ENCODE measurements around the gene CCDC184.
"Not testable (repeated sequence)": the region's sequence is repeated elsewhere in the genome, so short reads cannot be mapped to it uniquely, and the experiment has no call there.

CCDC184 gene

DNA sequence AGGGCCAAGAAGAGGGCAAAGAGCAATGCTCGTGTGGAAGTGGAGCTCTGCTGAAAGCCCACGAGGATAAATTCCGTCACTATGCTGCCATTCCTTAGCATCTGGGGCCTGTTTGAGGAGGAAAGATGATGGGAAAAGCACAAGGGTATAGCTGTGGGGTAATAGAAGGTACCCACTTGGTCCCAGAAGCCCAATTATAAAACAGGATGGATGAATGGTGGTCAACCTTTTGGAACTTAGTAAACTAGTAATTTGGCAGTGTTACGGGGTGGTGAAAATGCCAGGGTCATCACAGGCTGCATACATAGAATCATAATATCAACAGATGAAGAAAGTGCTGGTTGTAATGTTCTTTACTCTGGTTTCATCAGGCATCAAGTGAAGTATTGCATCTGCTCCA lies 19.7 kb downstream of the CCDC184 start, which contains the start of gene OR10AD1:
Gene OR10AD1 (minus strand): TSS at position 101 of the 400 bp plus-strand sequence. CDS start 0 bp downstream, at position 101.
- TF ChIP-seq POLR2A (IDR thresholded peaks at IDR 0.05; ENCODE audit: low read length): no peak
- no peak for TF ChIP-seq GATA1 (IDR thresholded peaks at IDR 0.05; ENCODE audit: low read depth, low read length)
- no peak for DNase-seq

DNA sequence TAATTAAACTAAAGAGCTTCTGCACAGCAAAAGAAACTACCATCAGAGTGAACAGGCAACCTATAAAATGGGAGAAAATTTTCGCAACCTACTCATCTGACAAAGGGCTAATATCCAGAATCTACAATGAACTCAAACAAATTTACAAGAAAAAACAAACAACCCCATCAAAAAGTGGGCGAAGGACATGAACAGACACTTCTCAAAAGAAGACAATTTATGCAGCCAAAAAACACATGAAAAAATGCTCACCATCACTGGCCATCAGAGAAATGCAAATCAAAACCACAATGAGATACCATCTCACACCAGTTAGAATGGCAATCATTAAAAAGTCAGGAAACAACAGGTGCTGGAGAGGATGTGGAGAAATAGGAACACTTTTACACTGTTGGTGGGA lies 26.1 kb downstream of the CCDC184 start:
- not testable (repeated sequence) for DNase-seq

DNA sequence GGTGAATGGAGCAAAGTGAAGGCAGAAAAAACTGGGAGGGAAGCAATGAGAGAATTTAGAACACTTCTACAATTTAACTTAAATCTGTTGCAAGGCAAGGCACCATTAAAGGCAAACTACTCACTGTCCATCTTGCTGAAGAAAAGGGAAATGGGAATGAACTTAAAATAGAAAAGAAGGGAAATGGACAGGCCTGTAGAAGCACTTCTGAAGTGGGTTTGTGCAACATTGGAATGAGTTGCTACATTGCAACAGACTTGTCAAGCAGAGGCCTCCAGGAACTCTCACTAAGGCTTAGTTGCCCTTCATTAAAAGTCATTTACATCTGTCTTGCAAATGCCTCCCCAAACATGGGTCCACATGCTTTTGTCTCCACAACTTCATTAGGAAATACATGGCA lies 33.3 kb downstream of the CCDC184 start:
- no peak for DNase-seq
- TF ChIP-seq GATA1 (IDR thresholded peaks at IDR 0.05; ENCODE audit: low read depth, low read length): no peak
- TF ChIP-seq POLR2A (IDR thresholded peaks at IDR 0.05; ENCODE audit: low read length): no peak

DNA sequence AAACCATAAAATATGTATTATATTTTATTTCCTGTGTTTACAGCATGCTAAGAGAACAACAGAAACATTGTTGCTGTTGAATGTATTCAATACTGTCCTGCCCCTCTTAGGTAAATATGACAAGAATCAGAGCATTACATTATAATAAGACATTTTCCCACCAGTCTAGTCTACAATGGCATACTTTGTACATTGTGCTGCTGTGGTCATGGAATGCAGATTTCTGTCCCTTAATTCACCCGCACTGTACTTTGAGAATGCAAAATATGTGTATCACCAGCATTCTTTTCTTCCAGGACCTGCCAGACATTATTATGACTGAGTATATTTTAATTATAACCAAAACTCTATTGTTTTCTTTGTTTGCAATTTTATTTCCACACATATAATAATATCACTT lies 36.2 kb downstream of the CCDC184 start:
- TF ChIP-seq POLR2A (IDR thresholded peaks at IDR 0.05; ENCODE audit: low read length) (no peak), GATA1 (IDR thresholded peaks at IDR 0.05; ENCODE audit: low read depth, low read length) (no peak)
- no peak for DNase-seq

DNA sequence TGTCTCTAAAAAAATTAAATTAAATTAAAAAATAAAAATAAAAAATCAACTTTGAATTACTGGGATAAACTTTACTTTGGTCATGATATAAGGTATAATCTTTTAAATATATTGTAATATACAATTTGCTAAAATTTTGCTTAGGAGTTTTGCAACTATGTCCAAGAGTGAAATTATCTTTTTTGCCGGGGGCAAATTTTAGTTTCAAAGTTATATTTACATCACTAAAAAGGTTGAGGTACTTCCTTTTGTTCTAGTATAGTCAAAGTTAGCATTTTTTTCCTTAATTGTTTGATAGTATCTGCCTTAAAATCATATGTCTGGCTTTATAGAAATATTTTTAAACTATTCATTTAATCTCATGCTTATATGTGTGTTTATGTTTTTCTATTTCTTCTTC lies 37.3 kb downstream of the CCDC184 start:
- TF ChIP-seq GATA1 (IDR thresholded peaks at IDR 0.05; ENCODE audit: low read depth, low read length) (no peak), POLR2A (IDR thresholded peaks at IDR 0.05; ENCODE audit: low read length) (no peak)
- no peak for DNase-seq

DNA sequence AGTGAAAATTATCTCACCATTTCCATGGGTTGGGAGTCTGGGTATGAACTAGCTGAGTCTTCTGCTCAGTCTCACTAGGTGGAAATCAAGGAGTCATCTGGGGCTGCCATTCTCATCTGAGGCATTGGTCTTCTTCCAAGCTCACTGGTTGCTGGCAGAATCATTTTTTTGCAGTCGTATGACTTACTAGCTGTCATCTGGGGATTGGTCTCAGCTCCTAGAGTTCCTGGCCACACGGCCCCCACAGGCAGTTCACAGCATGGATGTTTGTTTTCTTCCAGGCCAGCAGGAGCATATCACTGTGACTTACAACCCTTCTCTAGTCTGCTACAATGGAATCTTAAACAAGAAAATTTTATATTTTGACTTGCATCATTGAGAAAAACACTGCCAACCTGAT lies 38.2 kb downstream of the CCDC184 start:
- TF ChIP-seq GATA1 (IDR thresholded peaks at IDR 0.05; ENCODE audit: low read depth, low read length): no peak
- no peak for TF ChIP-seq POLR2A (IDR thresholded peaks at IDR 0.05; ENCODE audit: low read length)
- no peak for DNase-seq

DNA sequence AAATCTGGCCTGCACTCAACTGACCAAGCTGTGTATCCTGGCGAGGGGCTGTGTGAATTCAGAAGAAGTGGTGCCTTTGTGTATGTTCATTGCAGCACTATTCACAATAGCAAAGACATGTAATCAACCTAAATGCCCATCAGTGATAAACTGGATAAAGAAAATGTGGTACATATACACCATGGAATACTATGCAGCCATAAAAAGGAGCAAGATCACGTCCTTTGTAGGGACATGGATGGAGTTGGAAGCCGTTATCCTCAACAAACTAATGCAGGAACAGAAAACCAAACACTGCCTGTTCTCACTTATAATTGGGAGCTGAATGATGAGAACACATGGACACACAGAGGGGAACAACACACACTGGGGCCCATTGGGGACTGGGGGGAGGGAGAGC lies 41.1 kb downstream of the CCDC184 start:
- DNase-seq: not testable (repeated sequence)

DNA sequence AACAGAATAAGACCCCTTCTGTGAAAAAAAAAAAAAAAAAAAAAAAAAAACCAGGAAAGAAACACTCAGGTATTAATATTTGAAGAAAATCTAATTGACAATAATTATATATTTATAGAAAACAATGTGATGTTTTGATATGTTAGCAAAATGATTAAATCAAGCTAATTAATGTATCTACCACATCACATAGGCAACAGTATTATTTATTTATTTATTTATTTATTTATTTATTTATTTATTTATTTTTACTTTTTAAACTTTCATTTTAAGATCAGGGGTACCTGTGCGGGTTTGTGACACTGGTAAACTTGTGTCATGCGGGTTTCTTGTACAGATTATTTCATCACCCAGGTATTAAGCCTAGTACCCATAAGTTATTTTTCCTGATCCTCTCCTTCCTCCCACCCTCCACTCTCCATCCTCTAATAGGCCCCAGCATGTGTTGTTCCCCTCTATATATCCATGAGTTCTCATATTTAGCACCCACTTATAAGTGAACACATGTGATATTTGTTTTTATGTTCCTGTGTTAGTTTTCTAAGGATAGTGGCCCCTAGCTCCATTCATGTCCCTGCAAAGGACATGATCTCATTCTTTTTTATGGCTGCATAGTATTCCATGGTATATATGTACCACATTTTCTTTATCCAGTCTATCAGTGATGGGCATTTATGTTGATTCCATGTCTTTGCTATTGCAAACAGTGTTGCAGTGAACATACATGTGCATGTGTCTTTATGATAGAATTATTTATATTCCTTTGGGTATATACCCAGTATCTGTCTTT lies 47.9 kb downstream of the CCDC184 start:
- DNase-seq: not testable (repeated sequence)
